ENCODE results near the gene SRCIN1. TPM values are rescaled to one million over a fixed set of nuclear protein-coding genes. Genes with fewer than 3 reads are reported as not detected.
"Not testable (repeated sequence)": the region's sequence is repeated elsewhere in the genome, so short reads cannot be mapped to it uniquely, and the experiment has no call there.

SRCIN1 gene
- total and polyA plus RNA-seq, 2 experiments from 2014 or later, result 2.3 to 10.8 TPM

DNA sequence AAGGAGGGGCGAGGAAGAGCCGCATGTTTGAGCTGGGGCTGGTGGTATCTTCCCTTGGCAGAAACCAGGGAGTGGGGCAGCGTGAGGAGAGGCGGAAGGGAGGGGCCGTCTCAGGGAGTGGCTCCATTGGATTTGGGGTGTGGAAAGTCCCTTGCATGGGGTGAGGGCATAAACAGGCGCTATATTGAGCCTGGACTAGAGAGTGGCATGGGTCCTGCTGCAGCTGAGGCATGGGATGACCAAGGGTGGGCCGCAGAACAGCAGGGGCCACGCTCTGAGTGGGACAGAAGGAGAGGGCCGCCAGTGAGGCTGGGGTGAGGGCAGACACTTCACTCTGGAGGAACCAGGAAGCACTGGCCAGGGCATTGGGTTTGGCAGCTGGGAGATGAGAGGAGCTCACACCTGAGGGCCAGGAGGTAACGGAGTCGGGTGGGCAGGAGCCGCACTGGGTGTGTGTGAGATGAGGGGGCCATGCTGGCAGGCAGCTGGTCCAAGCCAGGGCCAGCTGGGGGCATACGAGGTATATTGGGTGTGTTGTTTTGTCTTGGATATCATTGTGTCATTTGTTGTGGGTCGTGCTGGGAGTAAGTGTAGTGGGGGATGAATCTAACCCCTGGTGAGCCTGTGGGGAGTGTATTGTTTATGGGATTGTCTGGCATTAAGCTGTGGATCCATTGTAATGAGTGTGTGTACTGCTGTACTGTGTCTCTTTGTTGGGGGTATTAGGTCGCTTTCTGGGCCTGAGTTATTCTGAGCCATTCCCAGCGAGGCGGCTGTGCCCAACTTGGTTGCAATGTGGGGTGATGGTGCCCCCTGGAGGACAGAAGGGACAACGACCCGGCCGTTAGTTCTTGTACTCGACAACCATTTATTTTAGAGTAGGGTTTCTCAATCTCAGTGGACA lies 121.3 kb downstream of the SRCIN1 start:
- not testable (repeated sequence) for H3K36me3 ChIP-seq; H3K4me1 ChIP-seq (ENCODE audit: low read depth); H3K9me3 ChIP-seq (ENCODE audit: low read depth); H3K4me3 ChIP-seq; H3K27me3 ChIP-seq; H3K27ac ChIP-seq
- TF ChIP-seq, protein P1, sequence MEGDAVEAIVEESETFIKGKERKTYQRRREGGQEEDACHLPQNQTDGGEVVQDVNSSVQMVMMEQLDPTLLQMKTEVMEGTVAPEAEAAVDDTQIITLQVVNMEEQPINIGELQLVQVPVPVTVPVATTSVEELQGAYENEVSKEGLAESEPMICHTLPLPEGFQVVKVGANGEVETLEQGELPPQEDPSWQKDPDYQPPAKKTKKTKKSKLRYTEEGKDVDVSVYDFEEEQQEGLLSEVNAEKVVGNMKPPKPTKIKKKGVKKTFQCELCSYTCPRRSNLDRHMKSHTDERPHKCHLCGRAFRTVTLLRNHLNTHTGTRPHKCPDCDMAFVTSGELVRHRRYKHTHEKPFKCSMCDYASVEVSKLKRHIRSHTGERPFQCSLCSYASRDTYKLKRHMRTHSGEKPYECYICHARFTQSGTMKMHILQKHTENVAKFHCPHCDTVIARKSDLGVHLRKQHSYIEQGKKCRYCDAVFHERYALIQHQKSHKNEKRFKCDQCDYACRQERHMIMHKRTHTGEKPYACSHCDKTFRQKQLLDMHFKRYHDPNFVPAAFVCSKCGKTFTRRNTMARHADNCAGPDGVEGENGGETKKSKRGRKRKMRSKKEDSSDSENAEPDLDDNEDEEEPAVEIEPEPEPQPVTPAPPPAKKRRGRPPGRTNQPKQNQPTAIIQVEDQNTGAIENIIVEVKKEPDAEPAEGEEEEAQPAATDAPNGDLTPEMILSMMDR (IDR thresholded peaks at IDR 0.05; ENCODE audit: low read depth, low read length), result peak; percentile 72
- DNase-seq (ENCODE audit: low read depth in 1 of 2, low spot score in 1 of 2), result peak; percentile 75 to 81

DNA sequence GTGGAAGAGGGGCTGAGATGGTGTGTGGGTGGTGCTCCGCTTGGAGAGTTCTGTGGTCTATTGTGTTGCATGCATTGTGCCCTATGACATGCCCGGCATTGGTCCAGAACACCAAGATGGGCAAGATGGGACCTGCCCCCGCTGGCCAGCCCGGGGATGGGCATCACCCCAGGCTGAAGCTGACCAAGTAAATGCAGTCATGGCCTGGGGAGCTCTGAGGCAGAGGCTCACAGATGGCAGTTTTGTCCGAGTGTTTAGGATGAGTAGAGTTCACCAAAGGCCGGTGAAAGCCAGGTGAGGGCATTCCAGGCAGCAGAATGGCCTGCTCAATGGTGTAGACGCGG lies 123.1 kb downstream of the SRCIN1 start:
- not testable (repeated sequence) for H3K4me1 ChIP-seq (ENCODE audit: low read depth); DNase-seq (ENCODE audit: low read depth in 1 of 2, low spot score in 1 of 2); H3K4me3 ChIP-seq; H3K27ac ChIP-seq; H3K27me3 ChIP-seq; H3K36me3 ChIP-seq; H3K9me3 ChIP-seq (ENCODE audit: low read depth)

DNA sequence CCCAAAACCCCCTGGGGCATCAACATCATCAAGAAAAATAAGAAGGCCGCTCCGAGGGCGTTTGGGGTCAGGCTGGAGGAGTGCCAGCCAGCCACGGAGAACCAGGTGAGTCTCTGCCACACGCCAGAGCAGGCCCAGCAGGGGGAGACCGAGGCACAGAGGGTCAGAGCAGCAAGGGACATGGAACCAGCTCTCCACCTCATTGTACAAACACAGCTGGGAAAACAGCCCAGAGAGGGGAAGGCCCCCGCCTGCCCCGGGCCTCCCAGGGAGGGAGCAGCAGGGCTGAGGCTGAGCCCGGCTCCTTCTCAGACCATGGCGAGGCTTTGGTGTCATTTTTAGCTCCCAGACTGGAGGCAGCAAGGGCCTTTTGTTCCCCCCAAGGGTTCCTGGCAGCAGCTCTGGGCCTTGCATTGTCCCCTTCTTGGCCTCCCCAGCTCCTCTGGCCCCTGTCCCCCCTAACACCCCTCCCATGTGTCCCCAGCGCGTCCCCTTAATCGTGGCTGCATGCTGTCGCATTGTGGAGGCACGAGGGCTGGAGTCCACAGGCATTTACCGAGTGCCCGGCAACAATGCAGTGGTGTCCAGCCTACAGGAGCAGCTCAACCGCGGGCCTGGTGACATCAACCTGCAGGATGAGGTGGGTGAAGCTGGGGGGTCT lies 123.6 kb downstream of the SRCIN1 start:
- not testable (repeated sequence) for H3K4me3 ChIP-seq, H3K36me3 ChIP-seq

More for the DNA sequence above, 123.6 kb downstream of the SRCIN1 start:
- H3K4me1 ChIP-seq (ENCODE audit: low read depth); H3K9me3 ChIP-seq (ENCODE audit: low read depth); H3K27ac ChIP-seq; DNase-seq (ENCODE audit: low read depth in 1 of 2, low spot score in 1 of 2); H3K27me3 ChIP-seq: not testable (repeated sequence)

Other genes starting within 250 kb of the SRCIN1 start
- 9.0 and 13.2 TPM in 2 replicates for gene ARHGAP23, start 177.5 kb downstream of the SRCIN1 start, total RNA-seq
- gene ARHGAP23, start 177.5 kb downstream of the SRCIN1 start, polyA plus RNA-seq, result 6.8 and 7.6 TPM in 2 replicates
- 13.4 and 13.9 TPM in 2 replicates for gene EPOP, start 69.0 kb upstream of the SRCIN1 start, total RNA-seq
- 1.9 and 2.0 TPM in 2 replicates for gene EPOP, start 69.0 kb upstream of the SRCIN1 start, polyA plus RNA-seq
- gene MLLT6, start 99.3 kb upstream of the SRCIN1 start, total RNA-seq, result 48.4 and 75.8 TPM in 2 replicates
- gene MLLT6, start 99.3 kb upstream of the SRCIN1 start, polyA plus RNA-seq, result 10.5 and 17.4 TPM in 2 replicates
- gene CISD3, start 124.4 kb upstream of the SRCIN1 start, total RNA-seq, result 4.9 and 7.4 TPM in 2 replicates
- gene CISD3, start 124.4 kb upstream of the SRCIN1 start, polyA plus RNA-seq, result 20.6 and 29.7 TPM in 2 replicates
- 14.4 and 21.7 TPM in 2 replicates for gene PCGF2, start 142.4 kb upstream of the SRCIN1 start, total RNA-seq
- 10.7 and 12.2 TPM in 2 replicates for gene PCGF2, start 142.4 kb upstream of the SRCIN1 start, polyA plus RNA-seq
- gene PSMB3, start 146.8 kb upstream of the SRCIN1 start, total RNA-seq, result 166 and 188 TPM in 2 replicates
- gene PSMB3, start 146.8 kb upstream of the SRCIN1 start, polyA plus RNA-seq, result 333 and 379 TPM in 2 replicates
- gene PIP4K2B, start 193.6 kb upstream of the SRCIN1 start, total RNA-seq, result 98.7 and 116 TPM in 2 replicates
- 17.4 and 23.3 TPM in 2 replicates for gene PIP4K2B, start 193.6 kb upstream of the SRCIN1 start, polyA plus RNA-seq
- 6.4 and 14.6 TPM in 2 replicates for gene CWC25, start 219.4 kb upstream of the SRCIN1 start, total RNA-seq
- gene CWC25, start 219.4 kb upstream of the SRCIN1 start, polyA plus RNA-seq, result 9.4 and 19.9 TPM in 2 replicates
- 2,451 and 2,692 TPM in 2 replicates for gene RPL23, start 247.8 kb upstream of the SRCIN1 start, total RNA-seq
- 567 and 626 TPM in 2 replicates for gene RPL23, start 247.8 kb upstream of the SRCIN1 start, polyA plus RNA-seq